Measurements from ENCODE around the gene LRRC4C.

- no peak for TF ChIP-seq RXRA (IDR thresholded peaks at IDR 0.05; ENCODE audit: borderline replicate concordance, low read depth)
- no peak for TF ChIP-seq SMC3 (IDR thresholded peaks at IDR 0.05; ENCODE audit: low read depth, low read length)
- no peak for TF ChIP-seq CTCF (IDR thresholded peaks at IDR 0.05)
- no peak for TF ChIP-seq ELF1 (IDR thresholded peaks at IDR 0.05)
- no peak for TF ChIP-seq FOXM1 (IDR thresholded peaks at IDR 0.05; ENCODE audit: low read depth)
- TF ChIP-seq TEAD4 (IDR thresholded peaks at IDR 0.05; ENCODE audit: borderline replicate concordance, insufficient read depth): no peak
- TF ChIP-seq USF1 (IDR thresholded peaks at IDR 0.05; ENCODE audit: borderline replicate concordance, low read depth): no peak
- no peak for TF ChIP-seq TCF12 (IDR thresholded peaks at IDR 0.05)
- TF ChIP-seq EP300 (IDR thresholded peaks at IDR 0.05; ENCODE audit: borderline replicate concordance in 1 of 2, low read depth in 1 of 2, low read length in 1 of 2): no peak
- no peak for TF ChIP-seq EZH2phosphoT487 (IDR thresholded peaks at IDR 0.05; ENCODE audit: borderline replicate concordance, low read depth)
- TF ChIP-seq POLR2AphosphoS5 (IDR thresholded peaks at IDR 0.05; ENCODE audit: low read depth, low read length): no peak
- TF ChIP-seq SIN3A (IDR thresholded peaks at IDR 0.05; ENCODE audit: borderline replicate concordance, low read depth, low read length): no peak
- TF ChIP-seq USF2 (IDR thresholded peaks at IDR 0.05; ENCODE audit: borderline replicate concordance, low read depth, low read length): no peak
- no peak for TF ChIP-seq ZBTB33 (IDR thresholded peaks at IDR 0.05; ENCODE audit: borderline replicate concordance, low read depth)
Measured at GRCh38 chr11:41283191-41283930, 176.1 kb downstream of the LRRC4C start.

All from SK-N-SH (cell line).